ENCODE measurements around the gene GRIK4.

Gene GRIK4

GRCh38 chr11:120681434-120682331 lies 170.1 kb downstream of the GRIK4 start:
- no peak for DNase-seq

- DNase-seq, result no peak
These were observed 170.7 kb downstream of the GRIK4 start for GRCh38 chr11:120682332-120682649.

DNA sequence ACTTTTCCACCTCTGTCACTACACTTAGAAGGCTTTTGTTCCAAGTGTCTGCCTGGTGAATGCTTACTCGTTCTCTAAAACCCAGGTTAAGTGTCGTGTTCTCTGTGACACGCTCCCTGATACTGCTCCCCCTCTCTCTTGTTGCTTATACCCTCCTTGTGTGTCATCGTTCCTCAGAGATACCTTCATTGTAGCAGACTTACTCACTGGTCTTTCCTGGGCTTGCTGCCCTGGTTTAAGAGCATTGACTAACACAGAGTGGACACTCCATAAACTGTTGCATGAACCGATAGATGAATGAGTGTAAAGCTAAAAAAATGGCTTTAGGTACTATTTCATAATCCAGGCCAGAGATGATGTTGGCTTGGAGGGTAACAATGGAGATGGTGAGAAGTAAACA lies 171.3 kb downstream of the GRIK4 start:
- DNase-seq, result no peak

GRCh38 chr11:120686516-120686915 lies 175.0 kb downstream of the GRIK4 start:
- DNase-seq, result no peak

GRCh38 chr11:120688163-120688562 lies 176.6 kb downstream of the GRIK4 start:
- DNase-seq, result no peak

DNA sequence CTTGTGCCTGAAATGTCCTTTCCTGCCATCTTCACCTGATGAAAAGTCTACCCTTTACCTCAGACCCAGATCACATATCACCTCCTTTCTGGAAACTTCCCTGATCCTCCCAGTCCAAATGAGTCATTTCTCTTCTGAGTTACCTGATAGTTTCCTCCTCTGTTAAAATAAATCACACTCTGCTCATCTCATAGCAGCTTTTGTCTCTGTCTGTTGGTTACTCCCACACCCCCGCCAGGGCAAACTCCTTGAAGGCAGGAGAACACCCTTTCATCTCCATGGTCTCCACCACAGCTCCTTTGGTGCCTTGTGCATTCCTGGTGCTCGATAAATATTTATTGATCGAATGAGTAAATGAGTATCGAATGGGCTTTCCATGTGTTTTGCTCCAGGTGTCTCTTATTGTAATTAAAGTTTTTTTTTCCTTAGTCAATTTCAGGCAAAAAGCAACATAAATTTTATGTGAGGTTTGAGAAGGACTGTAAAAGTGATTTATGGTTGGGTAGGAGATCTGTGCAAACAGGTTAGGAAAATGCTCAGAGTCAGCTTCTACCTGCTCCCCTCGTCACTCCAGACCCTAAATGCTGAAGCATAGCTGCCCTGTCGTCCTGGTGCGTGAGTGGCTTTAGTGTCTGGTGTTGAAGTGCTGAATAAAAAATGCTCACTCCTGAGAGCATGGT lies 178.2 kb downstream of the GRIK4 start:
- no peak for DNase-seq

- no peak for DNase-seq
These were observed 178.9 kb downstream of the GRIK4 start for GRCh38 chr11:120690406-120690805.

DNA sequence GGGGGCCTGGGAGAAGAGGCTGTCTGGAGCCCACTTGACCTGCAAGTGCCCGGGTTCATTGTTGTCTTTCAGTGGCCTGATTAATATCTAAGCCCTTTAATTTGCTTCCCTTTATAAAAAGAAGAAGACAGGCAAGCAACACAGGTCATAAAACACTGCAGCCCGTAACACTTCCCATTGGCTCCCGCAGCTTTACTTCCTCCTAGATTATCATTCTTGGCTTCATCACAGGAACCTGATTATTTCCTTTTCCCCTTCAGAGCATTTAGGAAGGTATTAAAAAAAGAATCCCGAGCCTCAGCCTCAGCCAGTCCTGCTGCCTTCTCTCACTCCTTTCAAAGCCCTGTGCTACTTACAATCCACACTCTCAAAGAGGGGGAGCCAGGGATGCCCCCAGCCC lies 183.2 kb downstream of the GRIK4 start:
- no peak for DNase-seq

GRCh38 chr11:120695426-120695825 lies 183.9 kb downstream of the GRIK4 start:
- DNase-seq, result no peak

GRCh38 chr11:120695939-120696338 lies 184.4 kb downstream of the GRIK4 start:
- DNase-seq, result no peak

GRCh38 chr11:120696597-120697218 lies 185.2 kb downstream of the GRIK4 start:
- no peak for DNase-seq

DNA sequence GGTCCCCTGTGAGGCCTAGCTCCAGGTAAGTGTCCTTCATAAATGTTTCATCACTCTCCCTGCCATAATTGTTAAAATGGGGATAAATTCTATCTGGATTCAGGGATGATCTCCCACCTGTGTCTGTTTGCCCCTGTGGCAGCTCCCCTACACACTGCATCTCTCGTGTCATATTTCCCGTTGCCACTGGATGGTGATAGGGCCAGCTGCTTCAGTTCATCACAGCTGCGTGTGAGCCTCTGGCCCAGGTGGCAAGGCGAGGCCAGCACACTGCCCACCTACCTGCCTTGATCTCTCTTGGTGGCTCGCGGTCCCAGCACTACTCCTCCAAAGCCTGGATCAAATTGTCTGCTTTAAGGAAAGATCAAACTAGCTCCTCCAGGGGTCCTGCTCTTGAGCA lies 187.4 kb downstream of the GRIK4 start:
- no peak for DNase-seq

- DNase-seq, result no peak
These were observed 191.1 kb downstream of the GRIK4 start for GRCh38 chr11:120702656-120703055.

- no peak for DNase-seq
These were observed 192.0 kb downstream of the GRIK4 start for GRCh38 chr11:120703358-120704152.

DNA sequence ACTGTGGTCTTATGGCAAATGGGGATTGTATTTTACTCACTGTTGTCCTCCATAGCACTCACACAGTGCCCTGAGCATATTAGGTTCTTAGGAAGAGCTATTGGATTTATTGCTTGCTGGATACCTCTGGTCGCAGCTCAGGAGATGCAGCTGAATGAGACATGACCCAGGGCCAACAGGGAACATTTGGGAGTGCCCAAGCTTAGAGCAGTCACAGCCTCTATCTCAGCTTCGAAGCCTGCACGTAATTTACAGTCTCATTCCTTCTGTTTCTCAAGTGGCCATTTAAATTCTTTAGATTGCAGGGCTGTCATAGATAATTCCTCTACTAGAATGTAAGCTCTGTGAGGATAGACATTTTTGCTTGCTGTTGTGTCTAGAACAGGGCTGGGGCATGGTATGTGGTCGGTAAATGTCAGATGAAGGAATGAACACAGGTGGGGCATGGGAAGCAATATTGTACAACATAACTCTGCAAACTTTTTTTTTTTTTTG lies 192.8 kb downstream of the GRIK4 start:
- no peak for DNase-seq

DNA sequence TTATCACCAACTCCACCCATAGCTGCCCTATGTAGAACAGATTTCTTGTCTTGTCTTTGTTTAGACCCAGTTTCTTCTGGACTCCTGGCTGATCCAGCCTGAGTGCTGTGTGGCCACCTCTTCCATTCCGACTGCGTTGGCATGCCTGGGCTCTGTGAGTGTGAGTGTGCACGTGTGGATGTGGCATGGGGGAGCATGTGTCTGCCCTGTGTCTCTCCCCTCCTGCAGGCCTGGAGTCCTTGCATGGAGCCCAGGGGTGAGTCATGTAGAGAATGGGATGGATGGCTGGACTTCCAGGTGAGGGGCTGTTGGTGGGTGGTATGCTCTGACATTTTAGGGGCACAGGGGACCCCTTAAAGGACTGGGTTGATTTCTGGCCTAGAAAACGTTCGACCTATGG lies 194.7 kb downstream of the GRIK4 start:
- no peak for DNase-seq

DNA sequence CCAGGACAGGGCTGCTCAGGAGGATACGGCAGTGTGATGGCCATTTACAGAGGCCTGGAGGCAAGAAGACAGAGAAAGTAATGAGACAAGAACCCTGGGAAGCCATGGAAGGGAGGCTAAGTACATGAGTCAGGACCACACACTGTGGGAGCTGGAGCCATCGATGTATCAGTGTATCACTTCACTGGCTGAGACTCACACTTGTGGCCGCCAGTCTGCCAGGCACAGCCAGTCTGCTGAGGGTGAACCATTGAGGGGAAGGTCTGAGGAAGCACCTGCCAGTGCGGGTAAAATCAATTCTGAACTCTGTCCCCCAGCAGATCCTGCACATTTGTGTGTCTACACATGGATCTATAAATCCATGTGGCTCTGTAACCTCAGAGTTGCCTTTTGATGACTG lies 195.6 kb downstream of the GRIK4 start:
- no peak for DNase-seq

DNA sequence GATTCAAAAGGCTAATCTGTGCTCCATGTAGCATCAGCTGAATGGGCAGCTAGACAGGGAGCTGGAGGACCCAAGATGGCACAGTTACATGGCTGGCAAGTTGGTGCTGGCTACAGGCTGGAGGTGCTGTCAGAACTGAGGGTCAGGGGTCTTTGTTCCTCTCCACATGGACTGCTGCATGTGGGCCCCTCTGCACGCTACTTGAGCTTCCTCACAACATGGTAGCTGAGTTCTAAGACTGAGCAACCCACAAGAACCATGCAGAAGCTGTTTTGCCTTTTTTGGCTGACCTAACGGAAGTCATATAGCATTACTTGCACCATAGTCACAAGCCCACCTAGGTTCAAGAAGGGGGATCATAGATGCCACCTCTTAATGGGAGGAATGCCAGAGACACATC lies 196.1 kb downstream of the GRIK4 start:
- no peak for DNase-seq

DNA sequence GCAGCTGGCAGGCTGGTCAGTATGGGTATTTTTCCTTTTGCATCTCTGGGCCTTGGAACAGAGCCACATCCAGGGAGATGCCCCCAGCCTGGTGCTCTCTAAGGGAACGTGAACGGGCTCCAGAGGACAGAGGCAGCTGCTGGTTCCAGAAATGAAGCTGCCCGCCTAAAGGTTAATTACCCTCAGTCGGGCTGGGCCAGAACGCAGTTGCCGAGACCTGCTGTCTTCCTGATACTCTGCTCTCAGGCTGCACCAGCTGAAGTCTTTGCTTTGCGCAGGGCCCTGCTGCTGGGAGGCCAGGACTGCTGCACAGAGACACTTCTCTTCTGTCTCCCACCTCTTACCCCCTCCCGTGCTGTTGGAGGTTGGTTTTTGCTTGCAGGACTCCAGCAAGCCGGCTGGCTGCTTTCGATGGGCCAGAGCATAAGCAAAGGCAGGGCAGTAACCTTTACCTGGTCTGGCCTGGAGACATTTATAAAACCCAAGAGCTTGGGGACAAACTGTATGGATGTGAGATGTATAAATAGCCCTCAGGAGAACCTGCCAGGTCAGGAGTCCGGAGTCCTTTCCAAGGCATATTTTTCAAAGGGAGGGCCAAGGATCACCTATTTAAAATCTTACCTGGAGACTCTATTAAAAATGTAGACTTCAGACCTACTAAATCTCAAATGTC lies 197.1 kb downstream of the GRIK4 start:
- no peak for DNase-seq

DNA sequence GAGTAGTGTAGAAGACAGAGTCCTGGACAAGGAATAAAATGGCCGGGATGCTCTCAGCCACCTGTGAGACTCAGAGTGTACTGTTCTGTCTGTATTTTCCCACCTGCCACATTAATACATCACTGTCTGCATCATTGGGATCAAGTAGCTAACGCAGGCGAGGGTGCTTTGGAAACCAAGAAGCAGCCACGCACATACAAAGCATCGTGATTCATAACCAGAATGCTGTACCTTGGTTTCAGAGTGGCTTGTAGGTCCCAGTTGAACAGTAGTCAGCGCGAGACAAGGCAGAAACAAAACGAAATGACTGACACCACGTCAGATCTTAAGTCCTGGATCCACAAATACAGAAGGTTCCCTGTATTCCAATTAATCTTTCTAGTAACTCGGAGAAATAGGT lies 198.3 kb downstream of the GRIK4 start:
- no peak for DNase-seq

GRCh38 chr11:120710354-120711131 lies 199.0 kb downstream of the GRIK4 start:
- DNase-seq, result no peak

DNA sequence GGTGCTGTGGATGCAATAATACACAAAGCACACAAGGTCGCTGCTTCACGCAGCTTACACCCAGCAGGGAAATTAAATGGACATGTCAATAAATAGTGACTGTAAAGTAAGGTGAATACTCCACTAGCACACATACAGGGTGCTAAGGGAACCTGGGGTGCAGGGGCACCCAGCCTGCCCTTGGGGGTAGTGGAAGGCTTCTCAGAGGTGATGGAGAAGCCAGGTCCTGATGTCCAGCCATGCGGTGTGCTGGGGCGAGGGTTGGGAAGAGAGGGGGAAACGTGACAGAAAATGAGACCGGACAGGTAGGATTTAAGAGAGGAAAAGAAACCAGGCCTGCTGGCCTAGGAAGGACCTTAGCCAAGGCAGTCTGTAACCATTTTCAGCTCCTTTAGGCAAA lies 200.5 kb downstream of the GRIK4 start:
- DNase-seq, result no peak

All from NCI-H1694 treated with DMSO at 0.1 percent for 48 hours (cell line).